Panc1 (cell line): ENCODE data around the gene GLB1L. TPM values are rescaled to one million over a fixed set of nuclear protein-coding genes. Genes with fewer than 3 reads are reported as not detected.

Experiments used
- ATAC-seq: fragments of 200-7000 bp; cut with Tn5 transposase; 2 replicates; pipeline ENCODE4 v1.9.1; 2020; ENCODE audit warnings: mild to moderate bottlenecking, moderate library complexity
- BruUV-seq: library from RNA; stranded (reverse); fragments of 400-500 nt; replicated peaks from 2 replicates; lab custom pipeline; 2021; lab: Mats Ljungman, UMichigan
- CTCF ChIA-PET: fragments of 300-600 bp; sonication (Branson Sonifier 250); formaldehyde crosslinking; loops from one replicate; lab custom pipeline; 2022; ENCODE audit warnings: antibody characterized with exemption; lab: Charles Lee
- POLR2A ChIA-PET: fragments of 300-600 bp; sonication (Branson Sonifier 250); formaldehyde crosslinking; loops from one replicate; lab custom pipeline; 2022; ENCODE audit warnings: antibody characterized with exemption; lab: Charles Lee
- DNase-seq: peaks from one replicate; pipeline ENCODE4 v3.0.0-alpha.2; 2010; ENCODE audit warnings: low read depth, low spot score
- H3K27ac ChIP-seq: 2 replicates; pipeline ENCODE4 v1.5.1; 2011; ENCODE audit warnings: mild to moderate bottlenecking, low read length, inconsistent platforms
- H3K27me3 ChIP-seq: fragments of 200-500 bp; sonication (Bioruptor generic); 2 replicates; pipeline ENCODE4 v1.6.0; 2014; ENCODE audit warnings: low read length, inconsistent platforms; ENCODE audit not compliant: control insufficient read depth, insufficient read depth
- H3K36me3 ChIP-seq: fragments of 200-500 bp; sonication (Bioruptor generic); 2 replicates; pipeline ENCODE4 v1.5.1; 2014; ENCODE audit warnings: inconsistent platforms, mild to moderate bottlenecking, low read length, moderate library complexity; ENCODE audit not compliant: control insufficient read depth, insufficient read depth
- H3K4me1 ChIP-seq: 2 replicates; pipeline ENCODE4 v1.5.1; 2011; ENCODE audit warnings: inconsistent platforms, mild to moderate bottlenecking, low read length, moderate library complexity; ENCODE audit not compliant: control insufficient read depth, insufficient read depth
- H3K4me3 ChIP-seq, 2 experiments: 2 replicates each; pipeline ENCODE4 v1.5.1; 2011 to 2012; ENCODE audit warnings: low read depth in 2 of 2, low read length in 2 of 2, mild to moderate bottlenecking in 2 of 2, inconsistent platforms in 1 of 2, moderate library complexity in 1 of 2
- H3K9me3 ChIP-seq: fragments of 200-500 bp; sonication (Bioruptor generic); 2 replicates; pipeline ENCODE4 v1.5.1; 2014; ENCODE audit warnings: low read depth, mild to moderate bottlenecking, inconsistent platforms, low read length, moderate library complexity; ENCODE audit not compliant: control insufficient read depth, insufficient read depth
- POLR2AphosphoS5 ChIP-seq: IDR thresholded peaks from 2 replicates; pipeline ENCODE4 v1.6.1; 2012; ENCODE audit warnings: mild to moderate bottlenecking, low read depth, low read length, moderate library complexity
- SIN3A ChIP-seq: IDR thresholded peaks from 2 replicates; pipeline ENCODE4 v1.6.1; 2012; ENCODE audit warnings: low read depth, mild to moderate bottlenecking, low read length, moderate library complexity, borderline replicate concordance; ENCODE audit not compliant: insufficient read depth
- TCF7L2 ChIP-seq: IDR thresholded peaks from 2 replicates; pipeline ENCODE4 v1.6.1; 2011; ENCODE audit warnings: mild to moderate bottlenecking, low read depth, low read length, inconsistent platforms
- in situ Hi-C: cut with HindIII; loops from 2 replicates; pipeline ENCODE4 v1.10.0; 2016; ENCODE audit warnings: low sequenced_read_pairs, low pct_unique_long_range_greater_than_20kb
- intact Hi-C: fragments of 100-400 bp; cut with micrococcal nuclease; formaldehyde crosslinking; loops from one replicate; pipeline ENCODE4 v1.10.0; 2022; ENCODE audit not compliant: unreplicated experiment
- total RNA-seq: library from RNA; stranded (reverse); gene quantifications from one replicate; pipeline ENCODE4 v1.2.1, GENCODE V29; 2021; ENCODE audit not compliant: unreplicated experiment
- TF ChIP-seq, protein P1 (sequence below), 2 experiments: IDR thresholded peaks; 2 replicates each; pipeline ENCODE4 v1.6.1; 2011 to 2012; ENCODE audit warnings: low read depth in 2 of 2, control low read depth in 1 of 2, low read length in 1 of 2, mild to moderate bottlenecking in 1 of 2, moderate library complexity in 1 of 2; ENCODE audit not compliant: insufficient read depth in 1 of 2
- TF ChIP-seq, protein P2 (sequence below): fragments of 450-650 bp; IDR thresholded peaks from 2 replicates; pipeline ENCODE4 v1.5.1; 2017; ENCODE audit warnings: mild to moderate bottlenecking

GLB1L gene
- total RNA-seq, 1 experiment from 2014 or later, result 8.1 TPM

DNA sequence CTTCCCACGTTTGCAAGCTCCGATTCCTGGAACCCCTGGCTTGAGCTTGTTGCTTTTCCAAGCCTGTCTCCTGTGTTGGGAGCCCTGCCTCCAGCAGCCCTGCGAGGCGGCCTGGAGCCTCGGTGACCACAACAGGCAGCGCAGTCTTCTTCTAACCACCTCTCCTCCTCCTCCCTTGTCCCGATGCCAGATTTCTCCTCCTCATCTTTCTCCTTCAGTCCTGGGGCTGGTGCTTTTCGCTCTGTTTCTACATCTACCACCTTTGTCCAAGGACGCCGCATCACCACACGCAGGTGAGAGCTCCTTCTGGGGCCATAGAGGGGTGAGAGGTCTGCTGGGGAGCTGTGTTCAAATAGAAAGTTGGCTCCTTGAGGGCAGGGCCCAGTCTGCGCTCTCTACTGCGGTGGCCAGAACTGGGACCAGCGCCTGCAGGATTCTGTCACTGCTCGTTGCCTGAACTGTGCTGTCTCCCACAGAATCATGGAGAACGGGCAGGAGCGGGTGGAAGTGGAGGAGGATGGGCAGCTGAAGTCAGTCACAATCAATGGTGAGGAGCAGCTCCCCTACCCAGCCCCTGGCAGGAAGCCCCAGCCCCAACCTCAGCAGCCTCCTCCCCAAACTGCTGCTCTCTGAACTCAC is 37.8 kb upstream of the GLB1L start:
- ChIA-PET POLR2A (no interaction called here), CTCF (interaction anchor here (0.7 kb wide), 1 partner anchor 179 kb away, joined by 3 read pairs; no protein-coding TSS in a partner anchor)
- intact Hi-C loops (no loop called here), in situ Hi-C loops (no loop called here)
- DNase-seq (no peak), ATAC-seq (no peak)
- Histone ChIP-seq H3K36me3 (no peaks in the 10 kb centered on the region; the same call in 1 of the 2 replicates), H3K27ac (no peak overlapping the region), H3K4me3 (no peak overlapping the region), H3K27me3 (no peaks in the 10 kb centered on the region), H3K9me3 (no peaks in the 10 kb centered on the region), H3K4me1 (peaks cover 14% of the 10 kb centered on the region)
- no TSS peak for BruUV-seq
- TF ChIP-seq, protein P1, sequence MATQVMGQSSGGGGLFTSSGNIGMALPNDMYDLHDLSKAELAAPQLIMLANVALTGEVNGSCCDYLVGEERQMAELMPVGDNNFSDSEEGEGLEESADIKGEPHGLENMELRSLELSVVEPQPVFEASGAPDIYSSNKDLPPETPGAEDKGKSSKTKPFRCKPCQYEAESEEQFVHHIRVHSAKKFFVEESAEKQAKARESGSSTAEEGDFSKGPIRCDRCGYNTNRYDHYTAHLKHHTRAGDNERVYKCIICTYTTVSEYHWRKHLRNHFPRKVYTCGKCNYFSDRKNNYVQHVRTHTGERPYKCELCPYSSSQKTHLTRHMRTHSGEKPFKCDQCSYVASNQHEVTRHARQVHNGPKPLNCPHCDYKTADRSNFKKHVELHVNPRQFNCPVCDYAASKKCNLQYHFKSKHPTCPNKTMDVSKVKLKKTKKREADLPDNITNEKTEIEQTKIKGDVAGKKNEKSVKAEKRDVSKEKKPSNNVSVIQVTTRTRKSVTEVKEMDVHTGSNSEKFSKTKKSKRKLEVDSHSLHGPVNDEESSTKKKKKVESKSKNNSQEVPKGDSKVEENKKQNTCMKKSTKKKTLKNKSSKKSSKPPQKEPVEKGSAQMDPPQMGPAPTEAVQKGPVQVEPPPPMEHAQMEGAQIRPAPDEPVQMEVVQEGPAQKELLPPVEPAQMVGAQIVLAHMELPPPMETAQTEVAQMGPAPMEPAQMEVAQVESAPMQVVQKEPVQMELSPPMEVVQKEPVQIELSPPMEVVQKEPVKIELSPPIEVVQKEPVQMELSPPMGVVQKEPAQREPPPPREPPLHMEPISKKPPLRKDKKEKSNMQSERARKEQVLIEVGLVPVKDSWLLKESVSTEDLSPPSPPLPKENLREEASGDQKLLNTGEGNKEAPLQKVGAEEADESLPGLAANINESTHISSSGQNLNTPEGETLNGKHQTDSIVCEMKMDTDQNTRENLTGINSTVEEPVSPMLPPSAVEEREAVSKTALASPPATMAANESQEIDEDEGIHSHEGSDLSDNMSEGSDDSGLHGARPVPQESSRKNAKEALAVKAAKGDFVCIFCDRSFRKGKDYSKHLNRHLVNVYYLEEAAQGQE (IDR thresholded peaks at IDR 0.05; ENCODE audit: insufficient read depth in 1 of 2, low read depth in 2 of 2, low read length in 1 of 2), result no peak
- TF ChIP-seq TCF7L2 (no peak), SIN3A (no peak), POLR2AphosphoS5 (no peak)
- TF ChIP-seq, protein P2, sequence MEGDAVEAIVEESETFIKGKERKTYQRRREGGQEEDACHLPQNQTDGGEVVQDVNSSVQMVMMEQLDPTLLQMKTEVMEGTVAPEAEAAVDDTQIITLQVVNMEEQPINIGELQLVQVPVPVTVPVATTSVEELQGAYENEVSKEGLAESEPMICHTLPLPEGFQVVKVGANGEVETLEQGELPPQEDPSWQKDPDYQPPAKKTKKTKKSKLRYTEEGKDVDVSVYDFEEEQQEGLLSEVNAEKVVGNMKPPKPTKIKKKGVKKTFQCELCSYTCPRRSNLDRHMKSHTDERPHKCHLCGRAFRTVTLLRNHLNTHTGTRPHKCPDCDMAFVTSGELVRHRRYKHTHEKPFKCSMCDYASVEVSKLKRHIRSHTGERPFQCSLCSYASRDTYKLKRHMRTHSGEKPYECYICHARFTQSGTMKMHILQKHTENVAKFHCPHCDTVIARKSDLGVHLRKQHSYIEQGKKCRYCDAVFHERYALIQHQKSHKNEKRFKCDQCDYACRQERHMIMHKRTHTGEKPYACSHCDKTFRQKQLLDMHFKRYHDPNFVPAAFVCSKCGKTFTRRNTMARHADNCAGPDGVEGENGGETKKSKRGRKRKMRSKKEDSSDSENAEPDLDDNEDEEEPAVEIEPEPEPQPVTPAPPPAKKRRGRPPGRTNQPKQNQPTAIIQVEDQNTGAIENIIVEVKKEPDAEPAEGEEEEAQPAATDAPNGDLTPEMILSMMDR, result no peak

DNA sequence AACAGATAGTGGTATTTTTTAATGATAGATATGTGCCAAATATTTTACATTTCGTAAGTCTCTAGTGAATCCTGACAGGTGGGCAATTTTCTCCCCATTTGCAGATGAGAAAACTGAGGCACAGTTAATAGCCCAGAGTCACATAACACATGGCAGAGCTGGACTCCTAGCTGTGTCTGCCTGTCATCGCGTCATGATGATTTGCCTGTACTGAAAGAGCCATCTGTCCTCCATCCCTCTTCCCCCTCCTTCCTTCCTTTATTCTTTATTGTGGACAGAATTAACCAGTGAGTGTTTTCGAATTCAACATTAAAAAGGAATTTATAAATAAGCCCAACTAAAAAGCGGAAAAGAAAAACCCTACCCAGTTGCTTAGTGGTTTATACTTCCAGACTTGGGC is 37.1 kb upstream of the GLB1L start:
- H3K27ac ChIP-seq, result no peak overlapping the region
- no peak overlapping the region for H3K4me3 ChIP-seq
- no peaks in the 10 kb centered on the region for H3K9me3 ChIP-seq
- no peaks in the 10 kb centered on the region; the same call in 1 of the 2 replicates for H3K36me3 ChIP-seq
- peaks cover 18% of the 10 kb centered on the region for H3K4me1 ChIP-seq
- POLR2A ChIA-PET, result no interaction called here
- H3K27me3 ChIP-seq, result no peaks in the 10 kb centered on the region
- TF ChIP-seq POLR2AphosphoS5 (no peak), SIN3A (no peak), TCF7L2 (no peak)
- TF ChIP-seq, protein P1 (IDR thresholded peaks at IDR 0.05; ENCODE audit: insufficient read depth in 1 of 2, low read depth in 2 of 2, low read length in 1 of 2), result no peak
- TF ChIP-seq, protein P2, result no peak
- no TSS peak for BruUV-seq
- intact Hi-C loops, result no loop called here
- DNase-seq (no peak), ATAC-seq (no peak)
- in situ Hi-C loops, result no loop called here
- CTCF ChIA-PET, result no interaction called here
